Ammon's horn (tissue), 1 donor: ENCODE measurements around the gene VSTM2L.
A peak's percentile ranks its signal among the peaks of the same experiment; 100 is the strongest.
"Not testable (repeated sequence)": the region's sequence is repeated elsewhere in the genome, so short reads cannot be mapped to it uniquely, and the experiment has no call there.

ENCODE experiments used
- DNase-seq: peaks from one replicate; pipeline ENCODE4 v3.0.0-alpha.2; 2016; ENCODE audit warnings: low spot score

The VSTM2L gene

DNA sequence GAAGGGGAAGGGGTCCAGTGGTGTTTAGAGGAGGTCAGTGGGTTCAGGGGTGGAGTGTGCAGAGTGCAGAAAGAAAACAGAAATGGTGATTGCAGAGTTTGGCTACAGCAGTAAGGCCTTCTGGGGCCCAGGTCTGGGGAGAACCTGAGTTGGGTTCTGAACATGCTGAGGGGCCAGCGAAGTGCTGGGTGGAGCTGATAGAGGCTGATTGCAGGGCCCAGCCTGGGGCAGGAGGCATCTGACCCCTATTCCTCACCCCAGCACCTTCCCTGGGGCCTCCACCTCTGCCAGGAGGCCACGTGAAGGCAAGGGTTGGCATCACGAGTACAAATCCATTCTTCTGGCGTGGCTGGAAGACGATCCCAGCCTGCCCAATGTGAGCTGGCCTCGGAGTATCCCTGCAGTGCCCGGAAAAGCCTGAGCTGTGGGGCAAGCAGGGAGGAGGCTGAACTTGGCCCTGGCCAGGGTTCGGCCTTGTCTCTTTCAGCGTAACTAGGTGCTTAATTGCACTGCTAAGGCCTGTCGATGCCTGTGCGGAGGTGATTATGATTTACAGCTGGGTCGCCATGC is 35.3 kb downstream of the VSTM2L start:
- DNase-seq = no peak

DNA sequence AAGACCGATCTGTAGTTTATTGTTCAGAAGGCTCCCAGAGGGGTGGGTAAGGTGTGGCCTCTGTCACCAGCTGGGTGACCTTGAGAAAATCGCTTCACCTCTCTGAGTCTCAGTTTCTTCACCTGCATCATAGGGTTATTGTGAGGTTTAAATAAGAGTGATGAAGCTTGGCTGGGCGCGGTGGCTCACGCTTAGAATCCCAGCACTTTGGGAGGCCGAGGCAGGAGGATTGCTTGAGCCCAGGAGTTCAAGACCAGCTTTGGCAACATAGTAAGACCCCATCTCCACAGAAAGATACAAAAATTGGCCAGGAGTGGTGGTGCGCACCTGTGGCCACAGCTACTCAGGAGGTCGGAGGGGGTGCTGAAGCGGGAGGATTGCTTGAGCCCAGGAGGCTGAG is 36.0 kb downstream of the VSTM2L start:
- no peak for DNase-seq

DNA sequence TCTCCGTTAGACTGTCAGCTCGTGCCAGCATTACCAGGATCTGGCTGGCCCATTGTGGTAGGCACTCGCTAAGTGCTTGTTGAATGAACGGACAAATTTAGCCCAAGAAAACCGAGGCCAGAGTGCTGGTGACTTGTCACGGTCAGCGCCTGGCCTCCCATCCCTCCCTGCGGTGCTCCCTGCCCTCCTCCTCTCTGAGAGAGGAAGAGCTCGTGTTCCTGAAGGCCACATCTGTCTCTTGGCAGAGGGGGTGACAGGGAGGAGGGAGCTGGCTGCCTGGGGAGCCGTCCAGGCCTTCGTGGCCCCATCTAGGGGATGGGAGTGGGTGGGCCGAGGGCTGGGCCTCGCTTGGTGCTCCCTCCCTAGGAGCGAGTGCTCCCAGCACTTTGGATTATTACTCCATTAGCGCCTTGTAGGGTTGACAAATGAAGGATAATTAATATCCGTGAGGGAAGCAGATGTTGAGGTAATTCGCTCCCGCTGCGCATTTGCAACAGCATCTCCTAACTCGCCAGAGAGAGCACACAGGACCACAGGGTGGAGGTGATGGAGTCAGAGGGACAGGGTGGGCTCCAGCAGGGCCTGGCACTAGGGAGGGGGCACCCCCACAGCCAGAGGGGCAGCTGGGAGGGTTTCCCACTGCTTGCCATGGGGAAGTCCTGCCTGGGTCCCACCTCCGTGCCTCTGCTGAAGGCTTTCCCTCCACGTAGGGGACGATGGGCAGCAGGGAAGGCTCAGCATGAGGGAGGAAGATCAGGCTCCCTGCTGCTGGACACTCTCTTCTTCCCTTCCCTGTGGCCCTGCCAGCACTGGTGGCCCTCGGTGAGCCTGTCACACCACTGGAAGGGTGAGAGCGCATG is 37.0 kb downstream of the VSTM2L start:
- no peak for DNase-seq

DNA sequence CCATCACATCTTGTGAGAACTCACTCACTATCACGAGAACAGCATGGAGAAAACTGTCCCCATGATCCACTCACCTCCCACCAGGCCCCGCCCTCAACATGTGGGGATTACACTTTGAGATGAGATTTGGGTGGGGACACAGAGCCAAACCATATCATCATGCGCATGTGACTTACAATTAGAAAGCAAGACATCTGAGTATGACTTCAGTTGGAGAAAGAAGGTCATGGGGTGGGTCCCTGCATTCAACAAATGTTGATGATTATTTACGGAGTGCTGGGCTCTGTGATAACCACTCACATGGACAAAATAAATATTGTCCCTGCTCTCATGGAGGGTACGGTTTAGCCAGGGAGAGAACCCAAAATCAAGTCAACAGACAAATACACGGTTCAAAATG is 37.9 kb downstream of the VSTM2L start:
- DNase-seq = no peak

DNA sequence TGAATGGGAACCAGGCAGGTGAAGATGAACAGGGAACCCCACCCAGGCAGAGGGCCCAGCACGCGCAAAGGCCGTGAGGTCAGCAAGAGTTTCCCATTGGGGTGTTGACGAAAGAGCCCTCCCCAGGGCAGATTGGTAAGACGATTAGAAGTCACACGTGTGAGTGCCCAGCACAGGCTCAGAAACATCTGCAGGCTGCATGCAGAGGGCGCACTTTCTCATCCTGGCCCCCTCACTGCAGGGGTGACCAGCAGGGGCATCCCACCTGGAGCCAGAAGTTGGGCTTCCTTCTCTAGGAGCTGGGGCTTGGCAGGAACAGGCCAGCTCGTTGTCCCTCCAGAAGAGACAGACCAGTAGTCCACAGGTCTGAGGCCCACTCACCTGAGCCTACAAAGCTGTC is 38.4 kb downstream of the VSTM2L start:
- DNase-seq = no peak

DNA sequence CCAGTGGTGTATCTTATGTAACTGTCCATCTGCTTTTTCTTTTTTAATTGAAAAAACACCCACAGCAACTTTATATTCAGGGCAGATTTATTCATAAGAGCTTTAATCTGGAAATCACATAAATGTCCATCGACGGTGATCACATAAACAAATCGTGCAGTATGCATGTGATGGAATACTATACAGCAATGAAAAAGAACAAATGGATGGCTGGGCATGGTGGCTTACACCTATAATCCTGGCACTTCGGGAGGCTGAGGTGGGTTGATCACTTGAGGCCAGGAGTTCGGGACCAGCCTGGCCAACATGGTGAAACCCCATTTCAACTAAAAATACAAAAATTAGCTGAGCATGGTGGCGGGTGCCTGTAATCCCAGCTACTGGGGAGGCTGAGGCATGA is 39.1 kb downstream of the VSTM2L start:
- DNase-seq = no peak

DNA sequence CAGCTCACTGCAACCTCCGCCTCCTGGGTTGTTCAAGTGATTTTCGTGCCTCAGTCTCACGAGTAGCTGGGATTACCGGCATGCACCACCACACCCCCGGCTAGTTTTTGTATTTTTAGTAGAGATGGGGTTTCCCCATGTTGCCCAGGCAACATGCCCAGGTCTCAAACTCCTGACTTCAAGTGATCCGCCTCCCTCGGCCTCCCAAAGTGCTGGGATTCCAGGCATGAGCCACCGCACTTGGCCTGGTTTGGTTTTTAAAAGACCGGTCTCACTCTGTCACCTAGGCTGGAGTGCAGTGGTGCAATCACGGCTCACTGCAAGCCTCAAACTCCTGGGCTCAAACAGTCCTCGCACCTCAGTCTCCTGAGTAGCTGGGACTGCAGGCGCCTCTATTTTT is 40.1 kb downstream of the VSTM2L start:
- DNase-seq = no peak

DNA sequence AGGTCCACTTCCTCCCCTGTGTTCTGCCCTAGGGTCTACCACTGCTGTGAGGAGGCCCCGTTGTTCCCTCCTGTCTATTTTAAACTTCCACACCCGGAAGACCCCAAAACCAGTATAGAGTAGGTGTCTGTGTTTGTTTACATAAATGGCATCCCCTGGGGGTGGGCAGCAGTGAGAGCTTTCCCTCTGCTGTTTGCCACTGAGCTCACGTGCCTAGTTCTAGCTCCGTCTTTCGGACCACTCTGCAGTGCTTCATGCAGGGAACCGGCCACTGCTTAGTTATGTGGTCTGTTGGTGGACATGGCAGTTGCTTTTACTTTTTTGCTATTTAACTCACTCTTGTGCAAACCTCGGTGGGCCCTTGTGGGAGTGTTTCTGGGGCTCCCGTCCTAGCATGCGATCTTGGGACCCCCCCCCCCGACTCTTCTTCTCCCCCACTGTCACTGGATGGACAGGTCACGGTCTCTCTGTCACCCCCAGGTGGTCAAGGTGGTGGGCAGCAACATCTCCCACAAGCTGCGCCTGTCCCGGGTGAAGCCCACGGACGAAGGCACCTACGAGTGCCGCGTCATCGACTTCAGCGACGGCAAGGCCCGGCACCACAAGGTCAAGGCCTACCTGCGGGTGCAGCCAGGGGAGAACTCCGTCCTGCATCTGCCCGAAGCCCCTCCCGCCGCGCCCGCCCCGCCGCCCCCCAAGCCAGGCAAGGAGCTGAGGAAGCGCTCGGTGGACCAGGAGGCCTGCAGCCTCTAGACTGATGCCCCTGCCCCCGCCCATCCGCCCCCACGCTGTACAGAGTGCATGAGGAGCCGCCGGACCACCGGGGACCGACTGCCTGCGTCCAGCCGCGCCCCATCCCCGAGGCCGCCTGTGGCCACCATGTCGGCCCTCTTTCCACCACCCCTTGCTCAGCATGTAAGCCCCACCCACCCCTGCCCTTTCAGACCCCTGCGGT is 40.9 kb downstream of the VSTM2L start:
- DNase-seq = no peak

DNA sequence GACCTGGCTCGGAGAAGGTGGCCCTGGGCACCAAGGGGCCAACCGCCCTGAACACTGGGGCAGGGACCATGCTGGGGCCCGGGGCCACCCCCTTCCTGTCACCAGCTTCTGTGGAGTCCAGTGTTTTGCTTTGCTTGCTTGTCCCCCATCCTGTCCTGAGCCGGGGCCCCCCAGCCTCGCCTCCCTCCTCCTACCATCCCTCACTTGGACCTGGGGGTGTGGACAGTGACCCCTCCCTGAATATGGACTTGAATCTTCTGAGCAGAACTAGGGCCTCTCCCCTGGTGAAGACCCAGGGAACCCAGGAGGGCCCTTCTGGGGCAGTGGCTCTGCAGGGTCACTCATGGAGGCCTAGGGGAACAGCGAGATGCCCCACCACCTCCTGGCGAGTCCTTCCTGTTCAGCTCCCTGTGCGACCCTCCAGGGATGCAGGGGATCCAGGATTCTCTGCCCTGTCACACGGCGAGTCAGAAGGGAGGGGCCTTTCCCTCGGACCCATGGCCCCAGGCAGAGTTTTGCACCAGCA is 41.6 kb downstream of the VSTM2L start:
- no peak for DNase-seq

DNA sequence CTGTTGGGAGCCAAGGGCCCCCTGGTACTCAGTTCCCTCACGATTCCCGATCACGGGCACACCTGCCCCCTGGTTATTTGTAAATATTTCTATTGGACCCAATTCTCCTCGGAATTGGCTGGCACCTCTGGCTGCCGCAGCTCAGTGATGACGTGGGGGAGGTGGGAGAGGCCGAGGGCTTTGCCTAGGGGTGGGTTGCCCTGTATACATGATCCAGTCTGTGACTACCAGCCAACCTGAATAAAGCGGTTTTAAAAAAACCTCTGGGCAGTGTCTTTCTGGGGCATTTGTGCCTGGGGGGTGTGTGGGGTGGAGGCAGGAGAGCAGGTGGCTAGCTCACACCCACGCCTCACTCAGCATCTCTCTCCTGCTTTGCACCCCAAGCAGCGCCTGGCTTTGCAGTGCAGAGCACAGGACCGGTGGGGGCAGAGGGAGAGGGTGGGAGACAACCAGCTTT is 42.2 kb downstream of the VSTM2L start:
- peak; percentile 25 for DNase-seq

DNA sequence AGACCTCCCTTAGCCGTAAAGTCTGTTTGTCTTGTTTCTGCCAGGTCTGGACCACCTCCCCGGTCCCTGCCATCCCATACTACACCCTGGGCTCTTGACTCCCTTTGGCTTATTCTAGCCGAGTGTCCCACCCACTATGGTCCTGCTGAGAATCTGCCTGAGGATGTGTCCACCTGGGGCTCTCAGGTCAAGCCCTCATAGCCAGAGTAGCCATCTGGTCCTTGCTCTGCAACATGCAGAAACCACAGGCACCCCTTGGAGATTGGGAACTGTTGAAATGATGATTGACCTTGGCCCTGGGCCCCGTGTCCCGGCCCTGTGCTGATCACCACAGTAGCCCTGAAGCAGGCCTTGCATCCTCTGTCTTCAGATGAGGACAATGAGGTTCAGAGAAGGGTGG is 44.0 kb downstream of the VSTM2L start:
- DNase-seq = no peak

DNA sequence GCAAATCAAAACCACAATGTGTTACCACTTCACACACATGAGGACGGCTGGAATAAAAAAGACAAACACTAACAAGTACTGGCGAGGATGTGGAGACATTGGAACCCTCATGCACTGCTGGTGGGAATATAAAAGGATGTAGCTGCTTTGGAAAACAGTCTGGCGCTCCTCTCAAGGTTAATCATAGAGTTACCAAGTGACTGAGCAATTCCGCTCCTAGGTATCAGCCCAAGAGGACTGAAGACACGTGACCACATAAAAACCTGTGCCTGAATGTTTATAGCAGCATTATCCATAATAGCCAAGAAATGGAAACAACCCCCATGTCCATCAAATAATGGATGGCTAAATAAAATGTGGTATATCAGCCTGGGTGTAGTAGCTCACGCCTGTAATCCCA is 45.0 kb downstream of the VSTM2L start:
- no peak for DNase-seq

DNA sequence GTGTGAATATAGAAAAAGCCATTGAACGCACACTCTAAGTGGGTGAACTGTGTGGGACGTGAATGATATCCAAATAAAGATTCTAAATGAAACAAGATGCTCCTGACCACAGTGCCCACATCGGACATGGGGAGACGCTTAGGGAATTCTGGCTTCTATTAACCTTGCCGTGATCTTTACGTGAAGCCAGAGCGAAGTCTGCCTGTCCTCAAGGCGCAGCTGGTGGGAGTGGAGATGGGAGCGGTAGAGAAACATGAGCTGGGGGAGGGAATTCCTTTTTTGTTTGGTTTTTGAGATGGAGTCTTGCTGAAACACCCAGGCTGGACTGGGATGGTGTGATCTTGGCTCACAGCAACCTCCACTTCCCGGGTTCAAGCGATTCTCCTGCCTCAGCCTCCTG is 46.0 kb downstream of the VSTM2L start:
- no peak for DNase-seq

DNA sequence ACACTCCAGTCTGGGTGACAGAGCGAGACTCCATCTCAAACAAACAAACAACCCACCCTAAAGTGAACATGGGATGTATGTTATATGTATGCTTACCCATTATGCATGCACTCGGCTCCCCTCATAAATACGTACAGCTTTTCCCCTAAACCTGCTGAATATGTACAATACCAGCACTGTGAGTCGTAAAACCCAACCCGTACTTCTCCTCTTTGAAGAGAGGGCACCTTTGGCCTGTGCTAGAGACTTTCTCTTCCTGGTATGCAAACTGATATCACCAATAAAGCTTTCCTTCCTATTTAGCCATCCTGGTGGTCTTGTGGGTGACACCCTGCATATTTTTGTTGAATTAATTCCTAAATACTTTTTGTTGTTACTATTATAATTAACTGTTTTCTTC is 51.3 kb downstream of the VSTM2L start:
- no peak for DNase-seq

DNA sequence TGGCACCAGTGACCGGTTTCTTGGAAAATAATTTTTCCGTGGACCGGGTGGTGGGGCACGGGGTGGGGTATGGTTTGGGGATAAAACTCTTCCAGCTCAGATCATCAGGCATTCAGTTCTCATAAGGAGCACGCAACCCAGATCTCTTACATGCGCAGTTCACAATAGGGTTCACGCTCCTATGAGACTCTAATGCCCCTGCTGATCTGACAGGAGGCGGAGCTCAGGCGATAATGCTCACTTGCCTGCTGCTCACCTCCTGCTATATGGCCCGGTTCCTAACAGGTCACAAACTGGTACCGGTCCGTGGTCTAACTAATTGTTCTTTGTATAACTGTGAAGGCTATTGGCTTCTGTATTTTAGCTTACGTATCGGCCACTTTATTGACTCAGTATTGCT is 51.7 kb downstream of the VSTM2L start:
- DNase-seq = no peak

DNA sequence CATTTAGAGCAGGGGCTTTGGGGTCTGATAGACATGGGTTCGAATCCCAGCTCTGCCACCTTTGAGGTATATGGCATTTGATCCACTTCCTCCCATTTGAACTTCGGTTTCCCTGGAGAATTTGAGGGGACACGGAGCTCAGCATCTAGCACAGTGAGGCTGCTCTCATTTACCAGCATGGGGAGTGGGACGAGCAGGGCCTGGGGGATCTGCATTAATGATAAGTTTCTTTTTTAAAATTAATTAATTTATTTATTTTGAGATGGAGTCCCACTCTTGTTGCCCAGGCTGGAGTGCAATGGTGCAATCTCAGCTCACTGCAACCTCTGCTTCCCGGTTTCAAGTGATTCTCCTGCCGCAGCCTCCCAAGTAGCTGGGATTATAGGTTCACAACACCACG is 52.6 kb downstream of the VSTM2L start:
- DNase-seq = no peak

DNA sequence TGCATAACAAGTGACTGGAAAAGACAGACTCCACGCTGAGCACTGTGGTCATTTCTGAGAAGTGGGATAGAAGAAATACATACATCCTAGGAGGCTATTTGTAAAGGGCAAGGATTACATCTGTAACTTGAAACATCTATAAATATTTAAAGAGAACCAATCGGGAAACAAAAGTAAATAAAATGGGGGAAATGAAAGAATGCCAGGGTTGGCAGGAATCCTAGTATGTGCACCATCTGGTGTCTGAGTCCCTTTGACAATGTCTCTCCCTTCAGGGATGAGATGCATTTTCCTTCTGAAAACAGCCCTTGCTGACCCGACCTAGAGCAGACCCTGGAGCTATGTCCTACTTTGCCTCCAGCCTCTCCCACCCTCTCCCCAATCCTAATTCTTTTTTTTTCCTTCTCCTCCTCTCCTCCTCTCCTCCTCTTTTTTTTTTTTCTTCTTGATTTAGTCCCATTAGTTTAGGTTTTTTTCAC is 53.2 kb downstream of the VSTM2L start:
- no peak for DNase-seq

DNA sequence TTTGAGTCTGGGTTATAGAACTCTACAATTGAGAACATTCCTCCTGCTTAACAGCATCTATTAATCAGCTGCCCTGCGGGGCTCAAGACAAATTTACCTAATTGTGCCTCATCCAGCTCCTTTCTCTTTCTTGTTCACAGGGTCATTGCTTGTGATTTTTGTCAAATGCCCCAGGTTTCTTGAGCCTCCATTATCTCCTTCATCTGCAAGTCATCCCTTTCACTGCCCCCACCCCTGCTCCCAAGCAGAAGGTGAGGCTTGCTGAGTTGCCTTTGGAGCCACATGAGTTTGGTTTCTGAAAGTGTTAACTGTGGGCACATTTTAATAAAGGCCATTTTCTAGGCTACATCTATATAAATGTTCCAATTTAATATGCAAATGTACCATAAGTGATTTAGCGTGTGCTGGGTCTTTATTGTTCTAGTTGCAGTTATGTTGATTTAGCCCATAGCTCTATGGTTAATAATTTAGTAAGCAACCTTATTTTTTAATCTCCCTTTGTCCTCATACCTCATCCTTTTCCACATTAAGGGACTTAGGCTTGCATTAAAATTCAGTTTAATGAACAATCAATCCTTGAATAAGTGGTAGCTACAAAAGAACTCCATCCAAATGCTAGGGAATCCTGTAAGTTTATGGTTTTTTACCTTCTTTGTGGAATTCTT is 56.1 kb downstream of the VSTM2L start:
- no peak for DNase-seq

DNA sequence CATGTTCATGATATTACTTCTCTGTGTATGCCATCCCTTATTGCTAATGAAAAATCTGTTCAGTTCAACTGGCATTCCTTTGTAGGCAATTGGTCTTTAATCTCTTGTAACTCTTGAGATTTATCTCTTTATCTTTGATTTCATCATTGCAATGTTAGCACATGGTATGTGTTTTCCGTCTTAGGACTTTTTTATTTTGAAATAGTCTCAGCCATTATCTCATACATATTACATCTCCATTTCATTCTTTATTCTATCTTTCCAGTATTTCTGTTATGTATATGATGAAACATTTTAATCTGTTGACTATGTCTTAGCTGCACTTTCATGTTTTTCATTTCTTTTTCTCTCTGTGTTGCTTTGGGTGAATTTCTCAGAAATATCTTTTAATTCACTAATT is 58.1 kb downstream of the VSTM2L start:
- DNase-seq = no peak

DNA sequence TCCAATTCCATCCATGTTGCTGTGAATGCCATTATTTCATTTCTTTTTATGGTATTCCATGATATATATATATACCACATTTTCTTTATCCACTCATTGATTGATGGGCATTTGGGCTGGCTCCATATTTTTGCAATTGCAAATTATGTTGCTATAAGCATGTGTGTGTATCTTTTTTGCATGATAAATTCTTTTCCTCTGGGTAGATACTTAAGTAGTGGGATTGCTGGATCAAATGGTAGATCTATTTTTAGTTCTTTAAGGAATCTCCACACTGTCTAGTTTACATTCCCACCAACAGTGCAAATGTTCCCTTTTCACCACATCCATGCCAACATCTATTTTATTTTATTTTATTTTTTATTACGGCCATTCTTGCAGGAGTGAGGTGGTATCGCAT is 60.6 kb downstream of the VSTM2L start:
- DNase-seq = not testable (repeated sequence)

DNA sequence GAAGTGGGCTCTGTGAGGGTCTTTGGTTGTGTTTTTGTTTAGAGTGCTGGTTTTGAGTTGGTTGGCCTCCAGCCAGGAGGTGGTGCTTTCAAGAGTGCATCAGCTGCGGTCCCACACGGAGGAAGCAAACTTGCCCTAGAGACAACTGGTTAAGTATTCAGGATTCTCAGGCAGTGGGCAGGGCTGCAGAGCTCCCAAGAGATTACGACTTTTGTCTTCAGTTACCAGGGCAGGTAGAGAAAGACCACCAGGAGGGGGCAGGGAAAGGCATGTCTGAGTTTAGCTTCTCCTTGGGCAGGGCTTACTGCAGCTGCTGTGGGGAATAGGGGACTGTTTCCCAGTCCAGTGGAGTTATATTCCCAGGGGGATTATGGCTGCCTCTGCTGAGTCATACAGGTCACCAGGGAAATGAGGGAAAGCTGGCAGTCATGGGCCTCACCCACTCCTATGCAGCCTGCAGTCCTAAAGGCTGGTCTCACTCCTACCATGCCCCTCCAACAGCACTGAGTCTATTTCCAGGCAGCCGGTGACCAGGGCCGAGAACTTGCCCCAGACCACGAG is 66.0 kb downstream of the VSTM2L start:
- no peak for DNase-seq
